ENCODE measurements around the gene PRKAA2. TPM values are rescaled to one million over a fixed set of nuclear protein-coding genes. Genes with fewer than 3 reads are reported as not detected.

PRKAA2 gene
- polyA plus RNA-seq, 2 of the 4 experiments (the other 2 are of a cell fraction) = 3.8 to 8.8 TPM

- POLR2A ChIA-PET = no interaction called here
- Histone ChIP-seq H3K4me2 (peak overlapping the region; percentile 86), H3K27ac (no peak overlapping the region; a peak in 3 of 6 replicates), H3K4me1 (peaks cover 34% of the 10 kb centered on the region), H3K9me3 (no peaks in the 10 kb centered on the region), H3K4me3 (no peak overlapping the region; the same call in 2 of the 3 replicates)
- TF ChIP-seq USF2 (IDR thresholded peaks at IDR 0.05) (no peak), JUNB (IDR thresholded peaks at IDR 0.05) (no peak), KDM5A (IDR thresholded peaks at IDR 0.05) (no peak), CHD2 (IDR thresholded peaks at IDR 0.05; ENCODE audit: low read length, partially characterized antibody) (no peak), FOSB (CRISPR knock-in tag; IDR thresholded peaks at IDR 0.05) (no peak), NPAS2 (CRISPR knock-in tag; IDR thresholded peaks at IDR 0.05; ENCODE audit: borderline replicate concordance) (no peak), RAD21 (conservative IDR thresholded peaks at IDR 0.05 in 1 of 2, IDR thresholded peaks at IDR 0.05 in 1 of 2) (no peak), RCOR1 (IDR thresholded peaks at IDR 0.05; ENCODE audit: low read depth, low read length) (no peak), POLR2A (IDR thresholded peaks at IDR 0.05; ENCODE audit: low read length) (no peak), MYC (IDR thresholded peaks at IDR 0.05; ENCODE audit: borderline replicate concordance, low read length) (no peak), HMGXB4 (CRISPR knock-in tag; IDR thresholded peaks at IDR 0.05; ENCODE audit: borderline replicate concordance) (no peak), HDAC2 (IDR thresholded peaks at IDR 0.05) (no peak), PHF8 (IDR thresholded peaks at IDR 0.05; ENCODE audit: borderline replicate concordance, low read depth) (no peak)
- no peak for ATAC-seq
- CTCF ChIA-PET = no interaction called here
- no peak for FAIRE-seq
- DNase-seq (ENCODE audit: low read depth in 1 of 2, low spot score in 1 of 2) = no peak
Measured at GRCh38 chr1:56643661-56644060, 1.5 kb upstream of the PRKAA2 start.

GRCh38 chr1:56644064-56644918 is 823 bp upstream of the PRKAA2 start:
- Histone ChIP-seq H3K27ac (peak overlapping the region; percentile 85 to 98), H3K4me1 (peaks cover 28% of the 10 kb centered on the region), H3K4me3 (peak overlapping the region; percentile 77), H3K4me2 (peak overlapping the region; percentile 86), H3K9me3 (no peaks in the 10 kb centered on the region)
- ChIA-PET POLR2A (no interaction called here), CTCF (no interaction called here)
- peak; percentile 60 to 68 for ATAC-seq
- WGBS (ENCODE audit: missing lambda C conversion rate) = 8% methylated on average over 23 of the region's 23 CpGs
- DNase-seq (ENCODE audit: low read depth in 1 of 2, low spot score in 1 of 2) = peak in 1 of 2 experiments; percentile 31
- FAIRE-seq = no peak
- TF ChIP-seq SMC3 (IDR thresholded peaks at IDR 0.05) (no peak), JUNB (IDR thresholded peaks at IDR 0.05) (no peak), HMGXB4 (CRISPR knock-in tag; IDR thresholded peaks at IDR 0.05; ENCODE audit: borderline replicate concordance) (no peak), RFX5 (IDR thresholded peaks at IDR 0.05) (no peak)

- peak overlapping the region; percentile 85 to 98 for H3K27ac ChIP-seq
- ChIA-PET POLR2A (no interaction called here), CTCF (interaction anchor here (0.8 kb wide), 1 partner anchor 16 kb away, joined by 3 read pairs; no protein-coding TSS in a partner anchor)
- 0% methylated on average over 6 of the region's 18 CpGs for WGBS (ENCODE audit: missing lambda C conversion rate)
- H3K4me3 ChIP-seq = peak overlapping the region; percentile 77
- FAIRE-seq = no peak
- H3K4me1 ChIP-seq = peaks cover 24% of the 10 kb centered on the region
- peak; percentile 8 to 14 for DNase-seq (ENCODE audit: low read depth in 1 of 2, low spot score in 1 of 2)
- H3K9me3 ChIP-seq = no peaks in the 10 kb centered on the region
- ATAC-seq = peak; percentile 69 to 77
- peak overlapping the region; percentile 86 for H3K4me2 ChIP-seq
- TF ChIP-seq ATOH8 (CRISPR knock-in tag; IDR thresholded peaks at IDR 0.05; ENCODE audit: low read depth) (no peak), JUNB (IDR thresholded peaks at IDR 0.05) (no peak), RCOR1 (IDR thresholded peaks at IDR 0.05; ENCODE audit: low read depth, low read length) (no peak), E2F6 (IDR thresholded peaks at IDR 0.05; ENCODE audit: borderline replicate concordance, low read depth) (no peak), ELK1 (IDR thresholded peaks at IDR 0.05; ENCODE audit: low read depth, low read length) (no peak), FOSL2 (IDR thresholded peaks at IDR 0.05) (no peak), FOSL2 (CRISPR knock-in tag; IDR thresholded peaks at IDR 0.05) (no peak), FOSB (CRISPR knock-in tag; IDR thresholded peaks at IDR 0.05) (no peak), KDM5A (IDR thresholded peaks at IDR 0.05) (no peak), KDM1A (IDR thresholded peaks at IDR 0.05; ENCODE audit: low read depth) (peak; percentile 48; the same call in 1 of the 2 replicates)
Measured at GRCh38 chr1:56645677-56646305, 677 bp downstream of the PRKAA2 start.
